GM18502 (cell line): Measurements from ENCODE around the gene KLF17.

Experiments used
- ATAC-seq: cut with Tn5 transposase; IDR thresholded peaks from one replicate; pipeline ENCODE4 v1.9.1; 2021; ENCODE audit warnings: mild to moderate bottlenecking; ENCODE audit not compliant: unreplicated experiment, poor library complexity

KLF17 gene

DNA sequence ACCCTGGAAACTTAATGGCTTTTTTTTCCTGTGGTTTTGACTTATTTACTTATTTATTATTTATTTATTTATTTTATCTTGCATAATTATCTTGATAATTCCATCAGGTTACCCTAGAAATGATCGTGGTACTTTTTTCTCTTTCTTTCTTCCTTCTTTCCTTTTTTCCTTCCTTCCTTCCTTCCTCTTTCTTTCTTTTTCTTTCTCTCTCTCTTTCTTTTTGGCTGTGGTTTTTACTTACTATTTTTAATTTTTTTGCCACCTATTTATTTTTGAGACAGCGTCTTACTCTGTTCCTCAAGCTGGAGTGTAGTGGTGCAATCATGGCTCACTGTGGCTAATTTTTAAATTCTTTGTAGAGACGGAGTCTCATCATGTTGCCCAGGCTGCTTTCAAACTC is 29.0 kb downstream of the KLF17 start:
- no peak for ATAC-seq

DNA sequence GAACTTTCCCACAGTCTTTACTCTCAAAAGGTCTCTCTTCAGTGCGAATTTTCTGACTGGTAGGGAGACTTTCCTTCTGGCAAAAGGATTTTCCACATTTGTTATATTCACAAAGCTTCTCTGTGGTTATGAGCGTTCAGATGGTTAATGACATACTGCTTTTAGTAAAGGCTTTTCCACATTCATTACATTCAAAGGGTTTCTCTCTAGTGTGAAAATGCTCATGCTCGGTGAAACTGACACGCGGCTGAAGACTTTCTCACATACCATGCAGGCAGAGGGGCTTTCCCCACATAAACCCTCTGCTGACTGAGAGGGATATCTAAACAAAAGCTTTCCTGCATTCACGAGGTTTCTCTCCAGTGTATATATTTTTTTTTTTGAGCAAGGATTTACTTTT is 32.7 kb downstream of the KLF17 start:
- ATAC-seq = no peak

- ATAC-seq = no peak
Observed at GRCh38 chr1:44151808-44152207, 33.2 kb downstream of the KLF17 start.

- ATAC-seq = no peak
Observed at GRCh38 chr1:44152692-44153091, 34.1 kb downstream of the KLF17 start.

GRCh38 chr1:44154049-44154448 is 35.4 kb downstream of the KLF17 start:
- ATAC-seq = no peak

GRCh38 chr1:44157903-44158302 is 39.3 kb downstream of the KLF17 start:
- ATAC-seq = no peak

DNA sequence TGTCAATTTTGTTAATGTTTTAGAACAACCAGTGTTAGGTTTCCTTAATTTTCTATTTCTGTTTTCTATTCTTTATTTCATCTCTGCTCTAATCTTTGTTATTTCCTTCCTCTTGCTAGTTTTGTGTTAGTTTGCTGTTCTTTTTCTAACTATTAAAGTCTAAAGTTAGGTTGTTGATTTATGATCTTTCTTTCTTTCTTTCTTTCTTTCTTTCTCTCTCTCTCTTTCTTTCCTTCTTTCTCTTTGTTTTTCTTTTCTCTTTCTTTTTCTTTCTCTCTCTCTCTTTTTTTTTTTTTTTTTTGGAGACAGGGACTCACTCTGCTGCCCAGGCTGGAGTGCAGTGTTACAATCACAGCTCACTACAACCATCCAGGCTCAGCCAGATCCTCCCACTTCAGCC is 40.2 kb downstream of the KLF17 start:
- no peak for ATAC-seq

- ATAC-seq = no peak
Observed at GRCh38 chr1:44161546-44161945, 42.9 kb downstream of the KLF17 start.

- ATAC-seq = no peak
Observed at GRCh38 chr1:44168520-44169098, 50.0 kb downstream of the KLF17 start.

- ATAC-seq = no peak
Observed at GRCh38 chr1:44170281-44170823, 51.7 kb downstream of the KLF17 start.

DNA sequence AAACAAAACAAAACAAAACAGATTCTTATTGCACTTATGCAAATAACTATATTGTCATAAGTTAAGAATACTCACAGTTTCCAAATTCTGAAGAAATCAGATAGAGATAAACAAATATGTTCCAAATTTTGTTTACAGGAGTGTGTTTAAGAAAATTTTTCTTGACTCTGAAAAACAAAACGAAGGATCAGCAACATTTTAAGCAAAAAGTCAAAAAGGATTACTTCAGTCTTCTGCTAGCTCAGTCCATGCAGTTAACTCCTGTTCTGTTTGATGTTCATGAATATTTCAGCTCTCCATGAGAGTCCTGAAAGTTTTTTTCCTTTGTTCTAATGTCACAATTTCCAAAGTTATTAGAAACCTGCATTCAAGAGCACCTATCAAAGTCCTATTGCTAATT is 56.0 kb downstream of the KLF17 start:
- no peak for ATAC-seq
